DOHH2 (cell line): ENCODE measurements around the gene RPL18.
"Not testable (repeated sequence)": the region's sequence is repeated elsewhere in the genome, so short reads cannot be mapped to it uniquely, and the experiment has no call there.

Experiments used
- H3F3A ChIP-seq: fragments of 200-600 bp; sonication (generic), shearing (Covaris generic); 2 replicates; pipeline ENCODE4 v1.6.0; 2016; ENCODE audit warnings: antibody characterized with exemption, mild to moderate bottlenecking; ENCODE audit not compliant: control insufficient read depth, insufficient read depth
- H3K27ac ChIP-seq: fragments of 200-600 bp; sonication (generic); 2 replicates; pipeline ENCODE4 v1.5.1; 2014; ENCODE audit warnings: low read depth, mild to moderate bottlenecking, low read length, moderate library complexity
- H3K27me3 ChIP-seq: fragments of 200-600 bp; sonication (generic); 2 replicates; pipeline ENCODE4 v1.6.1; 2014; ENCODE audit warnings: mild to moderate bottlenecking, low read length, mixed read lengths; ENCODE audit not compliant: control insufficient read depth
- H3K36me3 ChIP-seq: fragments of 200-600 bp; sonication (generic); 2 replicates; pipeline ENCODE4 v1.6.1; 2014; ENCODE audit warnings: mild to moderate bottlenecking, low read length, moderate library complexity, mixed read lengths; ENCODE audit not compliant: control insufficient read depth
- H3K4me1 ChIP-seq: fragments of 200-600 bp; sonication (generic); 2 replicates; pipeline ENCODE4 v1.6.1; 2014; ENCODE audit warnings: mild to moderate bottlenecking, low read length, mixed read lengths; ENCODE audit not compliant: control insufficient read depth
- H3K4me2 ChIP-seq: fragments of 200-600 bp; sonication (generic); 2 replicates; pipeline ENCODE4 v1.6.0; 2014; ENCODE audit warnings: mild to moderate bottlenecking, low read length, moderate library complexity
- H3K4me3 ChIP-seq: fragments of 200-600 bp; sonication (generic); 2 replicates; pipeline ENCODE4 v1.5.1; 2014; ENCODE audit warnings: mild to moderate bottlenecking, low read length, mixed read lengths
- H3K79me2 ChIP-seq: fragments of 200-600 bp; sonication (generic); 2 replicates; pipeline ENCODE4 v1.6.1; 2014; ENCODE audit warnings: mild to moderate bottlenecking, low read length, mixed read lengths; ENCODE audit not compliant: control insufficient read depth
- H3K9me2 ChIP-seq: fragments of 200-600 bp; sonication (generic); replicated peaks from 2 replicates; pipeline ENCODE4 v1.6.1; 2014; ENCODE audit warnings: mild to moderate bottlenecking, low read length, mixed read lengths; ENCODE audit not compliant: control insufficient read depth
- H3K9me3 ChIP-seq: fragments of 200-600 bp; sonication (generic); 2 replicates; pipeline ENCODE4 v1.6.1; 2014; ENCODE audit warnings: antibody characterized with exemption, low read length, mixed read lengths; ENCODE audit not compliant: control insufficient read depth, insufficient read depth
- H4K20me1 ChIP-seq: fragments of 200-600 bp; sonication (generic); 2 replicates; pipeline ENCODE4 v1.6.0; 2014; ENCODE audit warnings: low read depth, mild to moderate bottlenecking, antibody characterized with exemption, low read length, moderate library complexity; ENCODE audit not compliant: control insufficient read depth, insufficient read depth
- CTCF ChIP-seq: fragments of 200-600 bp; sonication (generic); IDR thresholded peaks from one replicate; pipeline ENCODE4 v1.5.1; 2014; ENCODE audit warnings: antibody characterized with exemption, mild to moderate bottlenecking, low read depth, low read length; ENCODE audit not compliant: poor library complexity, severe bottlenecking
- EZH2phosphoT487 ChIP-seq: fragments of 200-600 bp; sonication (generic); IDR thresholded peaks from 2 replicates; pipeline ENCODE4 v1.6.1; 2017; ENCODE audit warnings: borderline replicate concordance, mild to moderate bottlenecking, antibody characterized with exemption, low read length, moderate library complexity, mixed read lengths

RPL18 gene

GRCh38 chr19:48578891-48579290 is 40.1 kb downstream of the RPL18 start:
- H4K20me1 ChIP-seq: no peaks in the 10 kb centered on the region
- H3K4me2 ChIP-seq: no peak overlapping the region
- no peaks in the 10 kb centered on the region for H3K9me3 ChIP-seq
- no peaks in the 10 kb centered on the region for H3K79me2 ChIP-seq
- H3K36me3 ChIP-seq: no peaks in the 10 kb centered on the region
- H3K9me2 ChIP-seq: no peaks in the 10 kb centered on the region
- TF ChIP-seq CTCF: no peak
- TF ChIP-seq EZH2phosphoT487: no peak
- H3K27ac ChIP-seq: no peak overlapping the region
- no peak overlapping the region for H3K4me3 ChIP-seq
- H3K4me1 ChIP-seq: peaks cover 7% of the 10 kb centered on the region
- no peaks in the 10 kb centered on the region for H3K27me3 ChIP-seq
- no peaks in the 10 kb centered on the region for H3F3A ChIP-seq

GRCh38 chr19:48577908-48578307 is 41.1 kb downstream of the RPL18 start:
- not testable (repeated sequence) for H3K4me1 ChIP-seq, H3K9me3 ChIP-seq, H3K27me3 ChIP-seq, H4K20me1 ChIP-seq, H3K4me2 ChIP-seq, H3F3A ChIP-seq, H3K4me3 ChIP-seq, H3K79me2 ChIP-seq, H3K36me3 ChIP-seq, H3K27ac ChIP-seq, H3K9me2 ChIP-seq

- Histone ChIP-seq H3K9me2 (no peaks in the 10 kb centered on the region), H3K4me1 (peaks cover 5% of the 10 kb centered on the region; the same call in 1 of the 2 replicates), H3K9me3 (no peaks in the 10 kb centered on the region), H3K4me3 (no peak overlapping the region), H3K4me2 (no peak overlapping the region), H3K27me3 (no peaks in the 10 kb centered on the region), H3K36me3 (no peaks in the 10 kb centered on the region), H3K27ac (no peak overlapping the region), H4K20me1 (no peaks in the 10 kb centered on the region), H3F3A (no peaks in the 10 kb centered on the region), H3K79me2 (no peaks in the 10 kb centered on the region)
- TF ChIP-seq CTCF: no peak
- TF ChIP-seq EZH2phosphoT487: no peak
These were observed 42.9 kb downstream of the RPL18 start for GRCh38 chr19:48575931-48576622.

GRCh38 chr19:48573163-48573505 is 45.8 kb downstream of the RPL18 start:
- no peak overlapping the region for H3K4me2 ChIP-seq
- H3K9me2 ChIP-seq: no peaks in the 10 kb centered on the region
- no peaks in the 10 kb centered on the region for H3K9me3 ChIP-seq
- H3F3A ChIP-seq: no peaks in the 10 kb centered on the region
- no peaks in the 10 kb centered on the region for H3K36me3 ChIP-seq
- peaks cover 7% of the 10 kb centered on the region for H3K4me1 ChIP-seq
- no peaks in the 10 kb centered on the region for H4K20me1 ChIP-seq
- TF ChIP-seq CTCF (no peak), EZH2phosphoT487 (no peak)
- peaks cover 2% of the 10 kb centered on the region; the same call in 1 of the 2 replicates for H3K27me3 ChIP-seq
- H3K79me2 ChIP-seq: no peaks in the 10 kb centered on the region
- H3K27ac ChIP-seq: no peak overlapping the region
- H3K4me3 ChIP-seq: no peak overlapping the region
